ENCODE measurements around the gene HS3ST2.
A peak's percentile ranks its signal among the peaks of the same experiment; 100 is the strongest.

The HS3ST2 gene

DNA sequence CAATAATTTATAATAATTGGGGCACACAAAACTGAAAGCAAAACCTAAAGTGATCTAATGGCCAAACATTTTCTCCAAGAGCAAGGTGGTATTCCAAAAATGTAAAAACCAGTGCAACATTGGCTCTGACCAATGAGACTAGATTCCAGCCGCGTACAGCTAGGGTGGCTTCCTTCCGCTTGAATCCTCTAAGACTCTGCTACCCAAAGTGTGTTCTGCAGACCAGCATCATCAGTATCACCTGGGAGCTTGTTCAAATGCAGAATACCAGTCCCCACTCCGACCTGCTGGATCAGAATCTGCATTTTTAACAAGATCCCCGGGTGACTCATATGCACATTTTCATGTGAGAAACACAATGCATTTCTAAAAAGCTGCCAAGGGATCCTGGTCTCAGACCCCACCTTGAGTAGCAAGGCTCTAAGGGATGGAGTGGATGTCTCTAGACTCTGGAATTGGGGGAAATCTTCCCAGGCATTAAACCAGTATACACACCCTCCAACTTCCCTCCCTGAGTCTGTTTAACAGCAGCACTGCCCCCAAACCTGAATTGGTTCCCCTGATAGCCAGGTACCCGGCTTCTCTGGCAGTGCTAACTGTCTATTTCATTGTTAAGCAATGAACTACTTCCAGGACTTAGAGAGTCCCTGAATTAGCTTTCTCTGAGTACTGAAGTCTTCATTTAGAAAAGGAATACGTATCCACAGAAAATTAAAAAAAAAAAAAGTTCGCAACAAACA lies 118.2 kb downstream of the HS3ST2 start:
- no peak for DNase-seq (ENCODE audit: low read depth, low spot score)

DNA sequence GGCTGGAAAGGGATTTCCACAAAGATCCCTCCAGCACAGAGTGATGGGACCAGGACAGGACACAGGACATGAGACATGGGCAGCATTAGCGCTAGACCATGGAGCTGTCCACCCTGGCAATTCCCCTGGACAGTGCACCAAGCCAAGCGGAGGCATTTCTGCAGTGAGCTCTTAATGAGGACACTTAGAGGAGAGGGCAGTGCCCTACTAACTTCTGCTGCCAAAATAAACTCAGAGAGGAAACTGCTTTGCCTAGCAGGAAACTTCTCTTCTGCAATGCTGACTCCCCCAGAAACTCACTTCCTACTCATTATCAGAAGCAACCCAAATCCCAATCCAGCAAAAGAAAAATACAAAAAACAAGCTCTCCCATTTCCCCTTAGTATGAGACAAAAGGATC lies 119.2 kb downstream of the HS3ST2 start:
- DNase-seq (ENCODE audit: low read depth, low spot score): no peak

DNA sequence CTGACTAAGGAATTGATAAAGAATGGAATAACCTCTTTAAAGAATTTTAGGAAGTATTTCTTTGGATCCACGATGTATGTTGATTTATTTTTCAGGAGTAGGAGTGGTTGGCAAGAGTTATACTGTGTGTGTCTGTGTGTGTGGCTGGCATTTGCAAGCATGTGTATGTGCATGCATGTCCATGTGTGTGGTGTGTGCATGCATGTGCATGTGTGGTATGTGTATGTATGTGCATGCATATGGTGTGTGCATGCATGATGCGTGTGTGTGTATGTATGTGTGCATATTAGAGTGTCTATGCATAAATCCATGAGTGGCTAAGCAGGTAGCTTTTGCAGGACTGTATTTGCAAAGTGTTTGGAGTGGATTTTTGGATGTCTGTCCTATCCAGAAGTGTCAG lies 120.8 kb downstream of the HS3ST2 start:
- no peak for DNase-seq (ENCODE audit: low read depth, low spot score)

DNA sequence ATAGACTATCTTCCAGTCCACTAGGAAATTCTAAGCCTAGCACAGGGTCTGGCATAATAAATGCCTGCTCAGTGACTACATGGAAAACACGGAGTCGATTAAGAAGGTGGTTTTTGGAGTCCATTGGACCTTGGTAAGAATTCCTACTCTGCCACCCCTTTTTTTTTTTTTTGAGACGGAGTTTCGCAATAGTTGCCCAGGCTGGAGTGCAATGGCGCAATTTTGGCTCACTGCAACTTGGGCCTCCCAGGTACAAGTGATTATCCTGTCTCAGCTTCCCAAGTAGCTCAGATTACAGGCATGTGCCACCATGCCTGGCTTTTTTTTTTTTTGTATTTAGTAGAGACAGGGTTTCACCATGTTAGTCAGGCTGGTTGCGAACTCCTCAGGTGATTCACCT lies 123.2 kb downstream of the HS3ST2 start:
- DNase-seq (ENCODE audit: low read depth, low spot score): no peak

DNA sequence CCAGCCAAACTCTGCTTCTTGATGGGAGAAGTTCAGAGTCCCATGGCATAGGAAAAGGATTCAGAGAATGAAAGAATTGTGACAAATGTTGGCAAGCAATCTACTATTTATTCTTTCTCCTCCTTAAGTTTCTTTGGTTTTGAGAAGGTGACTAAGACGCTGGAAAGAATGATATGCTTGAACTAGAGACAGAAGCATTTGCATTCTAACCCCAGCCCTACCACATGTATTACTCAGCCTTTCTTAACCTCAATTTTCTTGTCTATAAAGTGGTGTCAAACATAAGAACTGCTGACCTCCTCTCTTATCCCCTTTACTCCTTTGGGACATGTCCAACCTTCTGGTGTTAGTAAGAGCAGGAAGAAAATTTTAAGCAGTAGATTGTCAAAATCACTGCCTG lies 124.7 kb downstream of the HS3ST2 start:
- DNase-seq (ENCODE audit: low read depth, low spot score): no peak

DNA sequence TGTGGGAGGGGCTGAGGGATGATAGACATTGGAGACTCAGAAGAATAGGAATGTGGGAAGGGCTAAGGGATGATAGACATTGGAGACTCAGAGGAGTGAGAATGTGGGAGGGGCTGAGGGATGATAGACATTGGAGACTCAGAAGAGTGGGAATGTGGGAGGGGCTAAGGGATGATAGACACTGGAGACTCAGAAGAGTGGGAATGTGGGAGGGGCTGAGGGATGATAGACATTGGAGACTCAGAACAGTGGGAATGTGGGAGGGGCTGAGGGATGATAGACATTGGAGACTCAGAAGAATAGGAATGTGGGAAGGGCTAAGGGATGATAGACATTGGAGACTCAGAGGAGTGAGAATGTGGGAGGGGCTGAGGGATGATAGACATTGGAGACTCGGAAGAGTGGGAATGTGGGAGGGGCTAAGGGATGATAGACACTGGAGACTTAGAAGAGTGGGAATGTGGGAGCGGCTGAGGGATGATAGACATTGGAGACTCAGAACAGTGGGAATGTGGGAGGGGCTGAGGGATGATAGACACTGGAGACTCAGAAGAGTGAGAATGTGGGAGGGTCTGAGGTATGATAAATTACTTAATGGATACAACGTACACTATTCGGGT lies 125.9 kb downstream of the HS3ST2 start:
- peak; percentile 83 for DNase-seq (ENCODE audit: low read depth, low spot score)

DNA sequence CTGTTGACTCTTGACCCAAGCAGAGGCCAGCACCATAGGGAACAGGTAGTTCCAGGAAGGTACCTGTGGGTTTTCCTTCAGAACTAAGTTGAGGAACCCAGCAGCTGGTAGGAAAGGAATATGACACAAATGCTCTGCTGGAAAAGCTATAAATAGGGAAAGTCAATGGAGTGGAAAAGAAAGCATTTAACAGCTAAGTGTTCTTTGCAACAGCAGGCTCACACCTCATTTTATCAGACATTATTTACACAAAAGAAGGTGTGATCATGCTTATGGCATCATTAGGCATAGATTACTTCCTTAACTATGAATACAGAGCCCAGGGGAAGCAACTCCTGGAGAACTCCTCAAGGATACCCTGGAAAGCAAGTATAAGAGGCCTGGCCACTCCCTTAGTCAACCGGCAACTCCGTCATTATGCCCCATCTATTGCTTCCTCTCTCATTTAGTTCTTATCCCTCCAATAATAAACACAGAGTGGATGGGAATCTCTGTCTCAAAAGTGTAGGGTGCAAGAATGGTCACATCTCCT lies 128.1 kb downstream of the HS3ST2 start:
- no peak for DNase-seq (ENCODE audit: low read depth, low spot score)

DNA sequence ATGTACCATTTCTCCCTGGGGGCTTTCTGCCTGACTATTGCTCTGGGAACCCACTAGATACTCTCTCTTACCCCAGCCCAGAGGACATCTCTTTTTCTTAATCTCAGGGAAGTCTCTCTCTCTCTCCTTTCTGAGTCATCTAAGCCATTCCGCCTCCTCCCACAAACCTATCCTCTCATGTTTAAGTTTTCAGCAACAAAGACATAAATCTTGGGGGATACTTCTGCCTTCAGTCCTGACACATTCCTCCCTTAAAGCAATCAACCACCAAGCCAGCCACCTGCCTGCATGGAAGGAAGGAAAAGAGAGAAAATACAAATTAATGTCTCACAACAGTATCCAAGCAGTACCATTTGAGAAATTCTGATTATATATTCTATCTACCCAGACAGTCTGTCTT lies 128.8 kb downstream of the HS3ST2 start:
- no peak for DNase-seq (ENCODE audit: low read depth, low spot score)

DNA sequence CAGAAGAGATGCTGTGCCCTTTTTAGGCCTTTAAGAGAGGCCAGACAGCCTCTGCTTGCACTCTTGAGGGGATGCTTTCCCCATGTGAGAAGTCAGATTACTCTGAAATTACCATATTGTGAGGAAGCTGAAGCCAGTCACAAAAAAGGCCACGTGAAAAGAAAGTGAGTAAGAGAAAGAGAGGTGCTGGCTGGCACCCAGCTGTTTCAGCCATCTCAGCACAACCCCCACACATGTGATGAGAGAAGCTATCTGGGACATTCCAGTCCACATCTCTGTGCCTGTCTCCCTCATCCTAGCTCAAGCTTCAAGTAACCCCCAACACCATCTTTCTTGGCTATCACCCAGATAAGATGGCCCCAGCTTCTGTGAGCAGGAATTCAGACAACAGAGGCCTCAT lies 131.4 kb downstream of the HS3ST2 start:
- DNase-seq (ENCODE audit: low read depth, low spot score): no peak

DNA sequence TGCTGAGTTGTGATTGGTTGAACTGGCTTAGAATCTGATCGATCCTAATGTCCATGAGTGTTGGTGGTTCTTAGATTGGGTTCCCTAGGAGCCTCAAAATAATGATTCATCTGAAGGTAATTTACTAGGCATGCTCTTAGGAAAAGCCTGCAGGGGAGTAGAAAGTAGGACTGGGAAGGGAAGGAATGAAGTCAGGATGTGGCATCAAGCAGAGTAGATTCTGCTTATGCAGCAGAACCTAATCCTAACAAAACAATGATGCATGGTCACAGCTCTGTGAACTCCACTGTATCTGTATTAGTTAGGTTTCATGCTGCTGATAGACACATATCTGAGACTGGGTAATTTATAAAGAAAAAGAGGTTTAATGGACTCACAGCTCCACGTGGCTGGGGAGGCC lies 132.5 kb downstream of the HS3ST2 start:
- DNase-seq (ENCODE audit: low read depth, low spot score): no peak

DNA sequence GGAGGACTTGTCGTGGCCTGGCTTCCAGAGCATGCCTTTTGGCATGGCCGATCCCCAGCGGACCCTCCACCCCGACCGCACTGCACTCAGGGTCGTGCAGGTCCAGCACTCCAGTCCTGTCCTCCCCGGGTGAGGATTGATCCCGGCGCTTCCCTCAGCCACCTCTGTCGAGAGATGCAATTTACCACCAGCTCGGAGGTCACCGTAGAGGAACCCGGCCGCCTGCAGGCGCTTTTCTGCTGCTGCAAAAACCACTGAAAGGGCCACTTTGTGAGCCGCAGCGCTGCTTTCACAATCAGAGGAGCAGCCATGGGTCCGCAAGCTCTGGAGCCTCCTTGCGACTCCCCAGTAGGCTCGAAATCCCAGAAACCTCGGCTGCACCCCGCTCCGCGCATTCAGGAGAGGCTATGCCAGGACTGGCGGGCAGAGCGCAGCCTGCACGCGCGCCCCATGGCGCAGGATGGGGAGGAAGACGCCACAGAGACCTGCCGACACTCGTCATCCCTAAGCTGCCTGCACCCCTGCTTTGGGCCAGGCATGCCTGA lies 134.2 kb downstream of the HS3ST2 start:
- DNase-seq (ENCODE audit: low read depth, low spot score): no peak

DNA sequence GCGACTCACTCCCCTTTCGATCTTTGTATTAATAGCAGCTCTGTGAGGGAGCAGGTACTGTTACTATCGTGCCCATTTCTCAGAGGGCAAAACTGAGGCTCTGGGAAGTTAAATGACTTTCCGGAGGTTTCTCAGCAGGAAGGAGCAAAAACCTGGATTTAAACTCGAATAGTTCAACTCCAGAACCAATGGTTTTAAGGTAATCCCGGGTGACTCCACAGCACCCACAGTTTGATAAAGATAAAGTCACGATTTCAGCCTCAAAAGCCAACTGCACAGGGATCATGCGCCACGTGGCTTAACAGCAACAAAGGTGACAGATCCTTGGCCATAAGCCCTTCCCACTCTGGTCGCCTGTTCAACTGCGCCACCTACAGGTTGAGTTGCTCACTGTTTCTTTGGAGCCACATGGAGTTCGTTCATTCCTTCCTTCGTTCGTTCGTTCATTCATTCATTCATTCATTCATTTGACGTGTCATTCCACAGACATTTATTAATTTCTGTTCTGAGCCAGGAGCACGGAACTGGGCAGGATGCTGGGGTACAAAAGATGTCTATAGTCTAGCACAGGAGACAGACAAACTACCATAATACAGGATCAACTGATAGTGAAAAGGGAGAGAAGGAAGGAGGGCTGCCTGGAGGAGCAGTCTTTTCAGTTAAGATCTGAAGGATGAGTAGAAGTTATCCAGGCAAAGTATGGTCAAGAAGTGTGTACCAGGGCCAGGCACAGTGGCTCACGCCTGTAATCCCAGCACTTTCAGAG lies 134.8 kb downstream of the HS3ST2 start:
- DNase-seq (ENCODE audit: low read depth, low spot score): peak; percentile 77

DNA sequence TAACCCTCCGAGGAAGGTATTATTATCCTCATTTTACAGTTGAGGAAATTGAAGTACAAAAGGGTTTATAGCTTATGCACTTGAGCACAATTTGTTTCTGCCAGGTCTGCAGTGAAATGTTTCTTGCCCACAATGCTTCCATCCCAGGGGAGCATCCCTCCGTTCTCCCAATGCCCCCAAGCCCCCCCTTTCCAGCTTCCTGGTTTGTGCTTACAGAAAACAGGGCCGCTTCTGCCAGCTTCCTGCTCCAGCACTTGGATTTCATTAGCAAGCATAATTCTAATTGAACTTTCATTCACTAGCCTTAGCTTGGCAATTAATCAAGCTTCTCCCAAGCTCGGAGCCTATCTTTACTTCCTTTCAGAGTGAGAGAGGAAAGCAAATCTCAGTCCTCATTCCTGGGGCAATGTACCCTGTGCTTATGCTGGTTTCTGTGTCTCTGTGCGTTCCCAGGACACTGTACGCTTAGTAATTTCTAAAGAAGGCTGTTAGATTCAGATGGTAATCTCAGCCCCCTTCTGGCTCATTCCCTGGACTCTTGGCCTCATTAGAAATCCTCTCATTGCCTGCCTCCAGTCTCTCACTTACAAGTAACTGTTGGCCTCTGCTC lies 141.6 kb downstream of the HS3ST2 start:
- no peak for DNase-seq (ENCODE audit: low read depth, low spot score)

DNA sequence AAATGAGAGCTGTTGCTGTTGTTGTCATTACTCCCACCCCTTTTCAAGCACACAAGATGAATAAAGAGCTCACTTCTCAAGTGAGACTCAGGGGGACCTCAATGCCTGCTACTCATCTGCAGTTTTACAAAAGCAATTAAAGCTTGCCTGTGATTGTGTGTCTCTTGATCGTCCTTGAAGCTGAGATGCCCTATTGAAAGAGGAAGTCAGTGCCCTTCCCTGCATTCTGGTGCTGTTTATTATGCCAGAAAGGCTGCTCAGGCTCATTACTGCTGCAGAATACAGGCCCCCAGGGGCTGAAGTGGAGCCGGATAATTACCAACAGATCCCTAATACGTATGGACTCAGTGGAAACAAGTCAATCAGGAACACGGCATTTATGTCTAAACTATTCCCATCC lies 147.2 kb downstream of the HS3ST2 start:
- no peak for DNase-seq (ENCODE audit: low read depth, low spot score)

DNA sequence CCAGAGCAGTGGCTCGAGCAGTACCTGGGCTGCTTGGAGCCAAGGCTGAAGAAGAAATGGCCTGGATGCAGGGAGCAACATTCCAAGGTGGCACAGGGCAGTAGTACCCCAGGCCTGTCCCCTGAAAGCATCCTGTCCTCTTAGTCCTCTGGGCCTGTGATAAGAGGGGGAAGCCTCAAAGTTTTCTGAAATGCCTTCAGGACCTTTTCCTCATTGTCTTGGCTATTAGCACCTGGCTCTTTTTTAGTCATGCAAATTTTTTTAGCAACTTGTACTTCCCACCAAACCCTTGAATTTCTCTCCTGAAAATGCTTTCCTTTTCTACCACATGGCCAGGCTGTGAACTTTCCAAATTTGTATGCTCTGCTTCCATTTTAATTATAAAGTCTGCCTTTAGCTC lies 148.9 kb downstream of the HS3ST2 start:
- DNase-seq (ENCODE audit: low read depth, low spot score): no peak

Measured in iPS DF 19.7 (cell line).